WTC11 (cell line): ENCODE measurements around the gene OST4. TPM values are rescaled to one million over a fixed set of nuclear protein-coding genes. Genes with fewer than 3 reads are reported as not detected.

Experiments used
- ATAC-seq: fragments of 200-7000 bp; cut with Tn5 transposase; 2 replicates; pipeline ENCODE4 v1.10.0; 2021; ENCODE audit warnings: mild to moderate bottlenecking, moderate library complexity
- CTCF ChIA-PET: fragments of 300-600 bp; sonication (Branson Sonifier 250); formaldehyde crosslinking; loops from one replicate; lab custom pipeline; 2021; ENCODE audit warnings: antibody characterized with exemption; lab: Charles Lee
- POLR2A ChIA-PET: fragments of 350-600 bp; sonication (Branson Sonifier 250); formaldehyde crosslinking; loops from one replicate; lab custom pipeline; 2021; ENCODE audit warnings: antibody characterized with exemption; lab: Charles Lee
- DNase-seq: peaks from one replicate; pipeline ENCODE4 v3.0.0; 2021; ENCODE audit warnings: low spot score
- H3K27ac Mint-ChIP-seq: 2 replicates; pipeline ENCODE4 v1.8.0; 2021; ENCODE audit warnings: mixed read lengths
- H3K27me3 Mint-ChIP-seq: 2 replicates; pipeline ENCODE4 v1.8.0; 2021; ENCODE audit warnings: low read depth, mild to moderate bottlenecking, moderate library complexity, mixed read lengths
- H3K36me3 Mint-ChIP-seq: 2 replicates; pipeline ENCODE4 v1.8.0; 2021; ENCODE audit warnings: mixed read lengths
- H3K4me1 Mint-ChIP-seq: 2 replicates; pipeline ENCODE4 v1.8.0; 2022; ENCODE audit warnings: mixed read lengths
- H3K4me3 Mint-ChIP-seq: 2 replicates; pipeline ENCODE4 v1.8.0; 2021; ENCODE audit warnings: mild to moderate bottlenecking, moderate library complexity, mixed read lengths
- H3K9me3 Mint-ChIP-seq: 2 replicates; pipeline ENCODE4 v1.8.0; 2021; ENCODE audit warnings: mixed read lengths
- GABPB1 ChIP-seq: sonication (generic); formaldehyde crosslinking; IDR thresholded peaks from 2 replicates; pipeline ENCODE4 v1.8.1; 2023; ENCODE audit warnings: mild to moderate bottlenecking, missing genetic modification reagents
- HMGA2 ChIP-seq: fragments of 250-450 bp; sonication (Bioruptor Pico); IDR thresholded peaks from 2 replicates; pipeline ENCODE4 v1.4.0; 2021; ENCODE audit warnings: mild to moderate bottlenecking, moderate library complexity
- NFATC4 ChIP-seq: fragments of 250-450 bp; sonication (Bioruptor Pico); IDR thresholded peaks from 2 replicates; pipeline ENCODE4 v1.9.0; 2021; ENCODE audit warnings: mild to moderate bottlenecking
- SMAD4 ChIP-seq: sonication (generic); formaldehyde crosslinking; IDR thresholded peaks from 2 replicates; pipeline ENCODE4 v1.8.0; 2022; ENCODE audit warnings: mild to moderate bottlenecking, missing genetic modification reagents
- ZNF263 ChIP-seq: sonication (generic); formaldehyde crosslinking; IDR thresholded peaks from 2 replicates; pipeline ENCODE4 v1.8.1; 2022; ENCODE audit warnings: low read depth, mild to moderate bottlenecking, moderate library complexity, missing genetic modification reagents
- total RNA-seq: library from RNA; stranded (reverse); gene quantifications from 3 replicates; pipeline ENCODE4 v1.2.3, GENCODE V29; 2021
- TF ChIP-seq, protein P1 (sequence below): sonication (generic); formaldehyde crosslinking; IDR thresholded peaks from 2 replicates; pipeline ENCODE4 v1.8.1; 2022; ENCODE audit warnings: mild to moderate bottlenecking, moderate library complexity, missing genetic modification reagents
- TF ChIP-seq, protein P2 (sequence below): fragments of 250-450 bp; sonication (Bioruptor Pico); IDR thresholded peaks from 2 replicates; pipeline ENCODE4 v1.9.0; 2021; ENCODE audit warnings: mild to moderate bottlenecking, borderline replicate concordance
- TF ChIP-seq, protein P3 (sequence below): sonication (generic); formaldehyde crosslinking; IDR thresholded peaks from 2 replicates; pipeline ENCODE4 v1.8.1; 2022; ENCODE audit warnings: low read depth, missing genetic modification reagents, borderline replicate concordance
- TF ChIP-seq, protein P4 (sequence below): sonication (generic); formaldehyde crosslinking; IDR thresholded peaks from 2 replicates; pipeline ENCODE4 v1.8.1; 2022; ENCODE audit warnings: mild to moderate bottlenecking, missing genetic modification reagents, moderate library complexity, borderline replicate concordance
- TF ChIP-seq, protein P5 (sequence below): sonication (generic); formaldehyde crosslinking; IDR thresholded peaks from 2 replicates; pipeline ENCODE4 v1.8.0; 2022; ENCODE audit warnings: missing genetic modification reagents
- TF ChIP-seq, protein P6 (sequence below): sonication (generic); formaldehyde crosslinking; conservative IDR thresholded peaks from 2 replicates; pipeline ENCODE4 v1.8.1; 2022; ENCODE audit warnings: mild to moderate bottlenecking, missing genetic modification reagents
- TF ChIP-seq, protein P7 (sequence below): fragments of 250-450 bp; sonication (Bioruptor Pico); IDR thresholded peaks from 2 replicates; pipeline ENCODE4 v2.1.2; 2022; ENCODE audit warnings: mild to moderate bottlenecking, moderate library complexity

OST4 gene
- total RNA-seq, 1 experiment from 2014 or later, result 210 TPM

DNA sequence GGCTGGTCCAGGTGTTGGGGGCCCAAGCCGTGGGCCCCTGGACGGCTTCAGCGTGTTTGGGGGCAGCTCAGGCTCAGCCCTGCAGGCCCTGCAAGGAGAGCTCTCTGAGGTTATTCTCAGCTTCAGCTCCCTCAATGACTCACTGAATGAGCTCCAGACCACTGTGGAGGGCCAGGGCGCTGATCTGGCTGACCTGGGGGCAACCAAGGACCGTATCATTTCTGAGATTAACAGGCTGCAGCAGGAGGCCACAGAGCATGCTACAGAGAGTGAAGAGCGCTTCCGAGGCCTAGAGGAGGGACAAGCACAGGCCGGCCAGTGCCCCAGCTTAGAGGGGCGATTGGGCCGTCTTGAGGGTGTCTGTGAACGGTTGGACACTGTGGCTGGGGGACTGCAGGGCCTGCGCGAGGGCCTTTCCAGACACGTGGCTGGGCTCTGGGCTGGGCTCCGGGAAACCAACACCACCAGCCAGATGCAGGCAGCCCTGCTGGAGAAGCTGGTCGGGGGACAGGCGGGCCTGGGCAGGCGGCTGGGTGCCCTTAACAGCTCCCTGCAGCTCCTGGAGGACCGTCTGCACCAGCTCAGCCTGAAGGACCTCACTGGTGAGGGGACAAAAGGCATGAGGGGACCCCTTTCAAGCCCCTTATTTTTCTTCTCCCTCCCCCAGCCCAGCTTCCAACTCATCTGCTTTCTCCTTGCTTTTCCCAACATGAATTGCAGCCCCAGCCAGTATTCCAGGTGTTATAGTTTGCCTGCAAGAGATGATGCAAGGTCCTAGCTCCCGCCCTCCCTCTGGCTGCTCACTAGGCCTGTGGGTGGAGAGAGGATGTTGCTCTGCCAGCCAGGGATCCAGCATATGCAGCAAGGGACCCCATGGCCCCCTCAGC lies 12.2 kb upstream of the OST4 start:
- Mint-ChIP-seq H3K4me3 (no peak overlapping the region), H3K4me1 (peaks cover 28% of the 10 kb centered on the region), H3K27ac (peak overlapping the region; percentile 54; the same call in 1 of the 2 replicates), H3K36me3 (no peaks in the 10 kb centered on the region), H3K27me3 (peaks cover 21% of the 10 kb centered on the region), H3K9me3 (no peaks in the 10 kb centered on the region)
- no peak for DNase-seq
- ChIA-PET CTCF (interaction anchor here (1.5 to 6.4 kb wide), 5 partner anchors 10 to 122 kb away, joined by 4 to 50 read pairs (median 6); partner anchors contain the start of genes AGBL5 and OST4), POLR2A (interaction anchor here (0.6 to 2.6 kb wide), 3 partner anchors 12 to 208 kb away, joined by 3 to 11 read pairs (median 3); partner anchors contain the start of genes AGBL5 and OST4)
- ATAC-seq, result no peak
- TF ChIP-seq ZNF263 (CRISPR knock-in tag) (no peak), GABPB1 (CRISPR knock-in tag) (peak; percentile 92), HMGA2 (CRISPR knock-in tag) (no peak), NFATC4 (no peak), SMAD4 (no peak)
- TF ChIP-seq, protein P1, sequence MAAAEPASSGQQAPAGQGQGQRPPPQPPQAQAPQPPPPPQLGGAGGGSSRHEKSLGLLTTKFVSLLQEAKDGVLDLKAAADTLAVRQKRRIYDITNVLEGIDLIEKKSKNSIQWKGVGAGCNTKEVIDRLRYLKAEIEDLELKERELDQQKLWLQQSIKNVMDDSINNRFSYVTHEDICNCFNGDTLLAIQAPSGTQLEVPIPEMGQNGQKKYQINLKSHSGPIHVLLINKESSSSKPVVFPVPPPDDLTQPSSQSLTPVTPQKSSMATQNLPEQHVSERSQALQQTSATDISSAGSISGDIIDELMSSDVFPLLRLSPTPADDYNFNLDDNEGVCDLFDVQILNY (CRISPR knock-in tag), result no peak
- TF ChIP-seq, protein P2, sequence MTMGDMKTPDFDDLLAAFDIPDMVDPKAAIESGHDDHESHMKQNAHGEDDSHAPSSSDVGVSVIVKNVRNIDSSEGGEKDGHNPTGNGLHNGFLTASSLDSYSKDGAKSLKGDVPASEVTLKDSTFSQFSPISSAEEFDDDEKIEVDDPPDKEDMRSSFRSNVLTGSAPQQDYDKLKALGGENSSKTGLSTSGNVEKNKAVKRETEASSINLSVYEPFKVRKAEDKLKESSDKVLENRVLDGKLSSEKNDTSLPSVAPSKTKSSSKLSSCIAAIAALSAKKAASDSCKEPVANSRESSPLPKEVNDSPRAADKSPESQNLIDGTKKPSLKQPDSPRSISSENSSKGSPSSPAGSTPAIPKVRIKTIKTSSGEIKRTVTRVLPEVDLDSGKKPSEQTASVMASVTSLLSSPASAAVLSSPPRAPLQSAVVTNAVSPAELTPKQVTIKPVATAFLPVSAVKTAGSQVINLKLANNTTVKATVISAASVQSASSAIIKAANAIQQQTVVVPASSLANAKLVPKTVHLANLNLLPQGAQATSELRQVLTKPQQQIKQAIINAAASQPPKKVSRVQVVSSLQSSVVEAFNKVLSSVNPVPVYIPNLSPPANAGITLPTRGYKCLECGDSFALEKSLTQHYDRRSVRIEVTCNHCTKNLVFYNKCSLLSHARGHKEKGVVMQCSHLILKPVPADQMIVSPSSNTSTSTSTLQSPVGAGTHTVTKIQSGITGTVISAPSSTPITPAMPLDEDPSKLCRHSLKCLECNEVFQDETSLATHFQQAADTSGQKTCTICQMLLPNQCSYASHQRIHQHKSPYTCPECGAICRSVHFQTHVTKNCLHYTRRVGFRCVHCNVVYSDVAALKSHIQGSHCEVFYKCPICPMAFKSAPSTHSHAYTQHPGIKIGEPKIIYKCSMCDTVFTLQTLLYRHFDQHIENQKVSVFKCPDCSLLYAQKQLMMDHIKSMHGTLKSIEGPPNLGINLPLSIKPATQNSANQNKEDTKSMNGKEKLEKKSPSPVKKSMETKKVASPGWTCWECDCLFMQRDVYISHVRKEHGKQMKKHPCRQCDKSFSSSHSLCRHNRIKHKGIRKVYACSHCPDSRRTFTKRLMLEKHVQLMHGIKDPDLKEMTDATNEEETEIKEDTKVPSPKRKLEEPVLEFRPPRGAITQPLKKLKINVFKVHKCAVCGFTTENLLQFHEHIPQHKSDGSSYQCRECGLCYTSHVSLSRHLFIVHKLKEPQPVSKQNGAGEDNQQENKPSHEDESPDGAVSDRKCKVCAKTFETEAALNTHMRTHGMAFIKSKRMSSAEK (CRISPR knock-in tag), result no peak
- TF ChIP-seq, protein P3, sequence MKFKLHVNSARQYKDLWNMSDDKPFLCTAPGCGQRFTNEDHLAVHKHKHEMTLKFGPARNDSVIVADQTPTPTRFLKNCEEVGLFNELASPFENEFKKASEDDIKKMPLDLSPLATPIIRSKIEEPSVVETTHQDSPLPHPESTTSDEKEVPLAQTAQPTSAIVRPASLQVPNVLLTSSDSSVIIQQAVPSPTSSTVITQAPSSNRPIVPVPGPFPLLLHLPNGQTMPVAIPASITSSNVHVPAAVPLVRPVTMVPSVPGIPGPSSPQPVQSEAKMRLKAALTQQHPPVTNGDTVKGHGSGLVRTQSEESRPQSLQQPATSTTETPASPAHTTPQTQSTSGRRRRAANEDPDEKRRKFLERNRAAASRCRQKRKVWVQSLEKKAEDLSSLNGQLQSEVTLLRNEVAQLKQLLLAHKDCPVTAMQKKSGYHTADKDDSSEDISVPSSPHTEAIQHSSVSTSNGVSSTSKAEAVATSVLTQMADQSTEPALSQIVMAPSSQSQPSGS (CRISPR knock-in tag), result no peak
- TF ChIP-seq, protein P4, sequence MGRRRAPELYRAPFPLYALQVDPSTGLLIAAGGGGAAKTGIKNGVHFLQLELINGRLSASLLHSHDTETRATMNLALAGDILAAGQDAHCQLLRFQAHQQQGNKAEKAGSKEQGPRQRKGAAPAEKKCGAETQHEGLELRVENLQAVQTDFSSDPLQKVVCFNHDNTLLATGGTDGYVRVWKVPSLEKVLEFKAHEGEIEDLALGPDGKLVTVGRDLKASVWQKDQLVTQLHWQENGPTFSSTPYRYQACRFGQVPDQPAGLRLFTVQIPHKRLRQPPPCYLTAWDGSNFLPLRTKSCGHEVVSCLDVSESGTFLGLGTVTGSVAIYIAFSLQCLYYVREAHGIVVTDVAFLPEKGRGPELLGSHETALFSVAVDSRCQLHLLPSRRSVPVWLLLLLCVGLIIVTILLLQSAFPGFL (CRISPR knock-in tag), result no peak
- TF ChIP-seq, protein P5, sequence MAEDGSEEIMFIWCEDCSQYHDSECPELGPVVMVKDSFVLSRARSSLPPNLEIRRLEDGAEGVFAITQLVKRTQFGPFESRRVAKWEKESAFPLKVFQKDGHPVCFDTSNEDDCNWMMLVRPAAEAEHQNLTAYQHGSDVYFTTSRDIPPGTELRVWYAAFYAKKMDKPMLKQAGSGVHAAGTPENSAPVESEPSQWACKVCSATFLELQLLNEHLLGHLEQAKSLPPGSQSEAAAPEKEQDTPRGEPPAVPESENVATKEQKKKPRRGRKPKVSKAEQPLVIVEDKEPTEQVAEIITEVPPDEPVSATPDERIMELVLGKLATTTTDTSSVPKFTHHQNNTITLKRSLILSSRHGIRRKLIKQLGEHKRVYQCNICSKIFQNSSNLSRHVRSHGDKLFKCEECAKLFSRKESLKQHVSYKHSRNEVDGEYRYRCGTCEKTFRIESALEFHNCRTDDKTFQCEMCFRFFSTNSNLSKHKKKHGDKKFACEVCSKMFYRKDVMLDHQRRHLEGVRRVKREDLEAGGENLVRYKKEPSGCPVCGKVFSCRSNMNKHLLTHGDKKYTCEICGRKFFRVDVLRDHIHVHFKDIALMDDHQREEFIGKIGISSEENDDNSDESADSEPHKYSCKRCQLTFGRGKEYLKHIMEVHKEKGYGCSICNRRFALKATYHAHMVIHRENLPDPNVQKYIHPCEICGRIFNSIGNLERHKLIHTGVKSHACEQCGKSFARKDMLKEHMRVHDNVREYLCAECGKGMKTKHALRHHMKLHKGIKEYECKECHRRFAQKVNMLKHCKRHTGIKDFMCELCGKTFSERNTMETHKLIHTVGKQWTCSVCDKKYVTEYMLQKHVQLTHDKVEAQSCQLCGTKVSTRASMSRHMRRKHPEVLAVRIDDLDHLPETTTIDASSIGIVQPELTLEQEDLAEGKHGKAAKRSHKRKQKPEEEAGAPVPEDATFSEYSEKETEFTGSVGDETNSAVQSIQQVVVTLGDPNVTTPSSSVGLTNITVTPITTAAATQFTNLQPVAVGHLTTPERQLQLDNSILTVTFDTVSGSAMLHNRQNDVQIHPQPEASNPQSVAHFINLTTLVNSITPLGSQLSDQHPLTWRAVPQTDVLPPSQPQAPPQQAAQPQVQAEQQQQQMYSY (CRISPR knock-in tag), result peak; percentile 57; the same call in 1 of the 2 replicates
- TF ChIP-seq, protein P6, sequence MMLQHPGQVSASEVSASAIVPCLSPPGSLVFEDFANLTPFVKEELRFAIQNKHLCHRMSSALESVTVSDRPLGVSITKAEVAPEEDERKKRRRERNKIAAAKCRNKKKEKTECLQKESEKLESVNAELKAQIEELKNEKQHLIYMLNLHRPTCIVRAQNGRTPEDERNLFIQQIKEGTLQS, result no peak
- TF ChIP-seq, protein P7, sequence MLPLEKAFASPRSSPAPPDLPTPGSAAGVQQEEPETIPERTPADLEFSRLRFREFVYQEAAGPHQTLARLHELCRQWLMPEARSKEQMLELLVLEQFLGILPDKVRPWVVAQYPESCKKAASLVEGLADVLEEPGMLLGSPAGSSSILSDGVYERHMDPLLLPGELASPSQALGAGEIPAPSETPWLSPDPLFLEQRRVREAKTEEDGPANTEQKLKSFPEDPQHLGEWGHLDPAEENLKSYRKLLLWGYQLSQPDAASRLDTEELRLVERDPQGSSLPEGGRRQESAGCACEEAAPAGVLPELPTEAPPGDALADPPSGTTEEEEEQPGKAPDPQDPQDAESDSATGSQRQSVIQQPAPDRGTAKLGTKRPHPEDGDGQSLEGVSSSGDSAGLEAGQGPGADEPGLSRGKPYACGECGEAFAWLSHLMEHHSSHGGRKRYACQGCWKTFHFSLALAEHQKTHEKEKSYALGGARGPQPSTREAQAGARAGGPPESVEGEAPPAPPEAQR (CRISPR knock-in tag), result no peak
